Astrocyte (in vitro differentiated cells and primary cell): ENCODE results near the gene AKAP8.

ENCODE experiments used
- CTCF ChIP-seq: IDR thresholded peaks from 2 replicates; pipeline ENCODE4 v1.5.1; 2011; ENCODE audit warnings: low read depth, mild to moderate bottlenecking, inconsistent platforms, low read length, moderate library complexity; ENCODE audit not compliant: insufficient read depth
- EZH2 ChIP-seq: IDR thresholded peaks from 2 replicates; pipeline ENCODE4 v1.6.1; 2012; ENCODE audit warnings: mild to moderate bottlenecking, low read length, inconsistent platforms; ENCODE audit not compliant: insufficient read depth

GRCh38 chr19:15305582-15306334 lies 73.8 kb downstream of the AKAP8 start:
- TF ChIP-seq EZH2: no peak
- TF ChIP-seq CTCF: no peak
